ENCODE results near the gene ZDHHC3.

DNA sequence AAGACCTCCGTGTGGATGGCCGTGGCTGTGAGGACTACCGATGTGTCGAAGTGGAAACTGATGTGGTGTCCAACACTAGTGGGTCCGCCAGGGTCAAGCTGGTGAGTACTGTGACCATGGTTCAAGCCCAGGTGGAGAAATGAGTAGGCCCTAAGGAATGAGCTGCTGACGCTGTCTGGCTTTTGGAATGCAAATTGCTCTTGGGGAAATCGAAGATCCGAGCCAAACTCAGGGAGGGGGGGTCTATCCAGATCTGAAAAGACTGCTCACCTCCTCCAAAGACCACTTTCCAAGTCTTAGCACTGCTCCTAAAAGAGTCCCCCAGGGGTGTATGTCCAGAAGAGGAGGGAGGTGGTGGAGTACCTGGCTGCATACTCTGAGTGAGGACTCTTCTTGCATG lies 13.2 kb upstream of the ZDHHC3 start:
- TF ChIP-seq POLR2A (IDR thresholded peaks at IDR 0.05; ENCODE audit: low read length) (no peak), GATA1 (IDR thresholded peaks at IDR 0.05; ENCODE audit: low read depth, low read length) (no peak)
